Esophagus mucosa (tissue), 1 donor: ENCODE results near the gene TRABD. TPM values are rescaled to one million over a fixed set of nuclear protein-coding genes. Genes with fewer than 3 reads are reported as not detected.
A peak's percentile ranks its signal among the peaks of the same experiment; 100 is the strongest.

Source experiments
- ATAC-seq: fragments of 200-7000 bp; cut with Tn5 transposase; one replicate; pipeline ENCODE4 v1.9.1; 2020
- total RNA-seq: library from RNA; stranded (reverse); gene quantifications from one replicate; pipeline ENCODE4 v1.2.4, GENCODE V29; 2023
- donor health status: DM: yes; HTN: yes; CAD: no.

Gene TRABD
- total RNA-seq, 1 donor from 2014 or later, result 32.6 TPM

DNA sequence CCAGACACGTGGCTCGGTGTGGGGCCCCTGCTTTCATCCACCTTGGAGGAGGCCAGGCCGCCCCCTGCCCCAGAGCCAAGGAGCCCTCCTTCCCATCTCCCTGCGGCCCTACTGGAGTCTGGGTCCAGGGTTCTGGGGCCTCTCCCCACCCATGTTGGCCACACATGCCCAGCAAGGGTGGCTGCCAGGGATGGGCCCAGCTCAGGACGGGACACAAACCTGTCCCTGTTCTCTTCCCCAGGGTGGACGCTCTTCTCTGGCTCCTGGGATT lies 10.6 kb upstream of the TRABD start:
- no peak for ATAC-seq

DNA sequence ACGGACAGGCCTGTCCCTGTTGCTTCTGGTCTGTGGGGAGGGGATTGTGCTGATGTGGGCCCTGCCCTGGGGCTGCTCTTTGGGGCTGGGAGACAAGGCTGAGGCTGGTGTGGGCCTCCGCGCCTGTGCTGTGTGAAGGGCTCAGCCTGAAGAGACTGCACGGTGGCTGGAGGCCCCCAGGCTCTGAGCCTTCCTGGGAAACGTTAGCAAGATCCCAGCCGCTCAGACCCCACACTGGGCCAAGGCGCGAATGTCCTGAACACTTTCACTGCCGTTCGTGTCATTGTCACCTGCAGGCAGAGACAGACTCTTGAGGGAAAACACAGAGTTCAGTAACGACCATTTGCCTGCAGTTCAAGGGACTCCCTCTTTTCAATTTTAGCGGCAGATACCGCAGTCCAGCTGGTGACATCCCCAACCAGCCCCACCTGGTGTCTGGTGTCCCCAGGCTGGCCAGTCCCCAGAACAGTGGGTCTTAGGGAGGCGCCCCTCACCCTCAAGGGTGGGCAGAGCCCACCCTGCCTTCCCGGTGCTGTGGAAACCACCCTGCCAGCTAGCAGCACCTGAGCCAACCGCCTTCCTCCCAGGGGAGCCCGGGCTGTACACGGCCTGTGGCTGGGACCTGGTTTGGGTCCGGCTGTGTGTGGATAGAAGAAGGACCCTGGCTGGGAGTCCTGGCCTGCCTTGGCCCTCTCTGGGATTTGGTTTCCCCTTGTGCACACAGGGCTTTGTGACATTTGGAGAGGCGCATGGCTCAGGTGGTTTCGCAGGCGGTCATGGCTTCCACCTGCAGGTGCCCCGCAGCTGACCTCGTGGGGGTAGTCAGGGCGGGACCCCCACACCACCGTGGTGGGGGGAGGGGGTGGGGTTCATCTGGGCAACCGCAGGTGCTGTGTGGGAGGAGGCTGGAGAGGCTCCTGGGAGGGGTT lies 9.5 kb upstream of the TRABD start:
- ATAC-seq, result no peak

DNA sequence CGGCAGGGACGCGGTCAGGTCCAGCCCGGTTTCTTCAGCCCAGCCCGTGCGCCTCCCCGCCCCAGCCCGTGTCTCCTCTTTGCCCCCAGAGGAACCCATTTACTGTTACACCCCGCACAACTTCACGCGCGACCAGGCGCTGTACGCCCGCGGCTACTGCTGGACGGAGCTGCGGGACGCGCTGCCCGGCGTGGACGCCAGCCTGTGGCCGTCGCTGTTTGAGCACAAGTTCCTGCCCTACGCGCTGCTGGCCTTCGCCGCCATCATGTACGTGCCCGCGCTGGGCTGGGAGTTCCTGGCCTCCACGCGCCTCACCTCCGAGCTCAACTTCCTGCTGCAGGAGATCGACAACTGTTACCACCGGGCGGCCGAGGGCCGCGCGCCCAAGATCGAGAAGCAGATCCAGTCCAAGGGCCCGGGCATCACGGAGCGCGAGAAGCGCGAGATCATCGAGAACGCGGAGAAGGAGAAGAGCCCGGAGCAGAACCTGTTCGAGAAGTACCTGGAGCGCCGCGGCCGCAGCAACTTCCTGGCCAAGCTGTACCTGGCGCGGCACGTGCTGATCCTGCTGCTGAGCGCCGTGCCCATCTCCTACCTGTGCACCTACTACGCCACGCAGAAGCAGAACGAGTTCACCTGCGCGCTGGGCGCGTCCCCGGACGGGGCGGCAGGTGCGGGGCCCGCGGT lies 8.7 kb upstream of the TRABD start:
- ATAC-seq, result no peak

DNA sequence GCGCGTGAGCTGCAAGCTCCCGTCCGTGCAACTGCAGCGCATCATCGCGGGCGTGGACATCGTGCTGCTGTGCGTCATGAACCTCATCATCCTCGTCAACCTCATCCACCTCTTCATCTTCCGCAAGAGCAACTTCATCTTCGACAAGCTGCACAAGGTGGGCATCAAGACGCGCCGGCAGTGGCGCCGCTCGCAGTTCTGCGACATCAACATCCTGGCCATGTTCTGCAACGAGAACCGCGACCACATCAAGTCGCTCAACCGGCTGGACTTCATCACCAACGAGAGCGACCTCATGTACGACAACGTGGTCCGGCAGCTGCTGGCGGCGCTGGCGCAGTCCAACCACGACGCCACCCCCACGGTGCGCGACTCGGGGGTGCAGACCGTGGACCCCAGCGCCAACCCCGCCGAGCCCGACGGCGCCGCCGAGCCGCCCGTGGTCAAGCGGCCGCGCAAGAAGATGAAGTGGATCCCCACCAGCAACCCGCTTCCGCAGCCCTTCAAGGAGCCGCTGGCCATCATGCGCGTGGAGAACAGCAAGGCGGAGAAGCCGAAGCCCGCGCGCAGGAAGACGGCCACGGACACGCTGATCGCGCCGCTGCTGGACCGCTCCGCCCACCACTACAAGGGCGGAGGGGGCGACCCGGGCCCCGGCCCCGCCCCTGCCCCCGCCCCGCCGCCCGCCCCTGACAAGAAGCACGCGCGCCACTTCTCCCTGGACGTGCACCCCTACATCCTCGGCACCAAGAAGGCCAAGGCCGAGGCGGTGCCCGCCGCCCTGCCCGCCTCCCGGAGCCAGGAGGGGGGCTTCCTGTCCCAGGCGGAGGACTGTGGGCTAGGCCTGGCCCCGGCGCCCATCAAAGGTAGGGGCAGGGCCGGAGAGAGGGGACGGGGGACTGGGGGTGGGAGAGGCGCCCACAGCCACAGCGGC lies 7.9 kb upstream of the TRABD start:
- ATAC-seq, result no peak

DNA sequence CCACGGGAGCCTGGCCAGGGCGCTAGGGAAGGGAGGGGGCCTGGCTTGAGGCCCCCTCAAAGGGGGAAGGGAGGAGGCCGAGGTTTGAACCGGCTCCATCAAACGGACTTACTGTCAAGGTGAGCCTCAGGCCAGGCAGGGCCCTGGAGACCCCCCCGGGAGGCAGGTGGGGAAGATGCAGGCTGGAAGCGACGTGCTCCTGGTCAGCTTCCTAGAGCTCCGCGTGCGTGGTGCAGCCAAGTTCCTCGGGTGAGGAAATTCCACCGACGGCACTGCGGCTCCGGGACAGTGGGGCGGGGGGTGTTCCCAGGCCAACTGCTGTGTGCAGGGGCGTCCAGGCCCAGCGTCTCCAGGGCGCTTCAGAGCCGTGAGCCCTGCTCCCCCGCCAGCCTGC lies 7.2 kb upstream of the TRABD start:
- no peak for ATAC-seq

DNA sequence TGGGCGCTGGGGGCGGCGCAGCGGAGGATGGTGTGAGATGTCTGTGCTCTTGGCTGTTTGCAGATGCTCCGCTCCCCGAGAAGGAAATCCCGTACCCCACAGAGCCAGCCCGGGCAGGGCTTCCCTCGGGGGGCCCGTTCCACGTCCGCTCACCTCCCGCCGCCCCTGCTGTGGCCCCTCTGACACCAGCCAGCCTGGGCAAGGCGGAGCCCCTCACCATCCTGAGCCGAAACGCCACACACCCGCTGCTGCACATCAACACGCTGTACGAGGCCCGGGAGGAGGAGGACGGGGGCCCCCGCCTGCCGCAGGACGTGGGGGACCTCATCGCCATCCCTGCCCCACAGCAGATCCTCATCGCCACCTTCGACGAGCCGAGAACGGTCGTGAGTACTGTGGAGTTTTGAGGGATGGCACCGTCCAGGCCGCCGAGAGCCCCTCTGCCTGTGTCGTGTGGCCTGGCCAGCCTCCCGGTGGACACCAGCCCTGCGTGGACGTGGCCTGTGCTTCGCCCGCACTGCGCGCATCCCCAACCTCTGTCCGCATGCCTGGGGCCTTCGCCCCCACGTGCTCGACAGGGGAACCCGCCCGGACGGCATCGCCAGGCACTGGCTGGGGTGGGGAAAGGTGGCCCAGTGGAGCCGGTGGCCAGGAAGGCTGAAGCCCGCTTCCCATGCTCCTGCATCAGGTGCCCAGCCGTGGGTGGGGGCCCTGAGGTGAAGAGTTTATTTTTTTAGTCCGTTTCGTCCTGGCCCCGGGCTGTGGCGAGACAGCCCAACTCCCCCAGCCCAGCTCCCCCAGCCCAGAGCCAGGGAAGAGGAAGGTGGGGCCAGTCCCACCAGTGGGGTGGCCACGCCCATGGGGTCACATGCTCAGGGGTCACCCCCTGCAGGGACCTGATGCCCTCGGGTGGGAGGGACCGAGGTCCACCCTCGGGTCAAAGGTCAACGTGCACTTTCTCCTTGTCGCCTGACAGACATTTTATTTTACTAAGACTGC lies 6.5 kb upstream of the TRABD start:
- no peak for ATAC-seq

DNA sequence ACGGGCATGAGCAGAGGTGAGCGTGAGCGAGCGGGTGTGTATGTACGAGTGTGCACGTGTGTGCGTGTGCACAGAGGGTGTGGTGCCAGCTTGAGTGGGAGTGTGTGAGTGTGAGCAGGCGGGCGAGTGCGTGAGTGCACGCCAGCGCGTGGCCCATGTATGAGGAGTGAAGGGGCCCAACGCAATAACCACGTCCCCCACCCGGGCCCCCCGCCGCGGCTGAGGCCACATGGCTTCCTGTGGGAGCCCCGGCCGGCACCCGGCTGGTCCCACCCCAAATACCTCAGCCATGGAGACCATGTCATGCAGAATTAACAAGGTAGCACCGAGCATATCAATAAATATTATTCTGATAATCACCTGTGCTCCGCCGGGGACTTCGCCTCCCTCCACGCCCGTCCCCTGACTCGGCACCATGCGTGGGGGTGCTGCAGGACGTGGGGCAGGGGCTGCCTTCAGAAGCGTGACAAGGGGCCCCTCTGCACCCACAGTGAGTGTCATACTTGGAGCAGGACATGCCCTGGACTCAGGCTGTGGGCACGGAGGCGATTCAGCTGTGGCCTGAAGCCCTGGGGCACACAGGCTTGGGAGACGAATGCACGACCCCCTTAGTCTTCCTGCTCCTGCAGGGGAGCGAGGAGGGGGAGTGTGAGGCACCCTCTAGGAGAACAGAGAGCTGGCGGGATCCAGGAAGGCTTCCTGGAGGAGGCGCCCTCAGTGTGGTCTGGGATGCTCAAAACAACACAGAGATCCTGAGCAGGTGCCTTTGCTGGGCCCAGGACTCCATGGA lies 5.6 kb upstream of the TRABD start:
- no peak for ATAC-seq

DNA sequence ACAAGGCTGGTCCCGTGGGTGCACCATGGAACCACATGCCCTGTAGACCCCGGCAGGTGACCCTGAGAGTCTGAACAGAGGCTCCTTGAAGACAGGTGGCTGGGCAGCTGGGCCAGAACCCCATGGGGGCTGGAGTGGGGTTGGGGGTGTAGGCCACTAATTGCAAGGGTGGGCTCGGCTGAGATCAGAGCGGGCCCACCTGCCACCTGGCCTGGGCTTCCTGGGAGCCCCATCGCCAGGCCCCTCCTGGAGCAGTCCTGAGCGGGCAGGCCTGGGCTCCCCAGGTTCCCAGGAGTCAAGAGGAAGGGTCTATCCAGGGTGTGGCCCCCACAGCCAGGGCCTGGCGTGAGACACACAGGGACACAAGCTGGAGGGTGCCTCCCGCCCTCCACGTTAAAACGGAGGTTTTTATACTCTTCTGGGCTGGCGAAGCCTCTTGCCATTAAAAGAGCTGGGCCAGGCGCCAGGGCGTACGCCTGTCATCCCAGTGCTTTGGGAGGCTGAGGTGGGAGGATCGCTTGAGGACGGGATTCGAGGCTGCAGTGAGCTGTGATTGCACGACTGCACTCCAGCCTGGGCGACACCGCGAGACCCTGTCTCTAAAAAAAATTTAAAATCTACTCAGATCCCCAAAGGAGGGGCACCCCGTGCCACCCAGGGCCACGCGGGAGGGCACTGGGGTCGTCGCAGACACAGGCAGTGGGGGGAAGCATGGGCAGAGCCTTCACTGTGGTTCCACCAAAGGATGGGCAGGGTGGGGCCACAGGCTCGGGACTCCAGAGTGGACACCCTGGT lies 4.8 kb upstream of the TRABD start:
- ATAC-seq, result no peak

DNA sequence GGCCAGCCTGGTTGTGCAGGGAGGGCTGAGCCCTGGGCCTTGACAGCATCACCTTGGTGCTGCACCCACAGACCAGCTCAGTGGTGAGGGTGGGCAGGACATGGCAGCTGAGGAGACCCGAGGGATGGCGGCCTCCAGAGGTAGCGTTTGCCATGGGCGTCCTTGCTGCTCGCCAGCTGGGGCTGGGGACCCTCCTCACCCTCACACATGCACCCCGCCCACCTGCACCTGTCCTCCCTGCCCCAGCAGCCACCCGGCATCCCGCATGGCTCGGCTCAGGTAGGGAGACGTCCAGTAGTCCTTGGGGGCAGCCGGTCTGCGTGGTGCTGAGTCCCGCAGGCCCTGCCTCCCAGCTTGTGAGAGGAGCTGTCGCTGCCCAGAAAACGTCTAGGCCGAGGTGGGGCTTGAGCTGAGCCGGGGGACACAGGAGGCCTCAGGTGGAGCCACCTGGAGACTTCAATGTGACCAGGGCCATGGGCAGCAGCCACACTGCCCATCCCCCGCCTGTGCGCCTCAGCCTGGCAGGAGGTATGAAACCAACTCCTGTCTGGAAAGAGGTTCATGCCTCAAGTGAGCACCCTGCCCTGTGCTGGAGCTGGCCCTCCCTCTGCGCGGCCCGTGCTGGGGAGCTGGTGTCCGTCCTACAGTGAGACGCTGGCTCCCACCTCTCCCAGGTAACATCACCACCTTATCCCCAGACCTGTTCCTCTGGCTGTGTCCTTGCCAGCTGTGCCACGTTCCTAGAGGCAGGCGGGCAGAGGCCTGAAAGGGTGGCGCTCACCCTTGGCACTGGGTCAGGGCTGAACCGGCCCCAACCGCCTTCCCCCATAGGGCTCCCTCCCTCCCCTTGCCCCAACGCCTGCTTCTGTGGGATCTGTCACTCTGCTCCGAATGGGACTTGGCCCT lies 3.3 kb upstream of the TRABD start:
- ATAC-seq, result peak; percentile 50

DNA sequence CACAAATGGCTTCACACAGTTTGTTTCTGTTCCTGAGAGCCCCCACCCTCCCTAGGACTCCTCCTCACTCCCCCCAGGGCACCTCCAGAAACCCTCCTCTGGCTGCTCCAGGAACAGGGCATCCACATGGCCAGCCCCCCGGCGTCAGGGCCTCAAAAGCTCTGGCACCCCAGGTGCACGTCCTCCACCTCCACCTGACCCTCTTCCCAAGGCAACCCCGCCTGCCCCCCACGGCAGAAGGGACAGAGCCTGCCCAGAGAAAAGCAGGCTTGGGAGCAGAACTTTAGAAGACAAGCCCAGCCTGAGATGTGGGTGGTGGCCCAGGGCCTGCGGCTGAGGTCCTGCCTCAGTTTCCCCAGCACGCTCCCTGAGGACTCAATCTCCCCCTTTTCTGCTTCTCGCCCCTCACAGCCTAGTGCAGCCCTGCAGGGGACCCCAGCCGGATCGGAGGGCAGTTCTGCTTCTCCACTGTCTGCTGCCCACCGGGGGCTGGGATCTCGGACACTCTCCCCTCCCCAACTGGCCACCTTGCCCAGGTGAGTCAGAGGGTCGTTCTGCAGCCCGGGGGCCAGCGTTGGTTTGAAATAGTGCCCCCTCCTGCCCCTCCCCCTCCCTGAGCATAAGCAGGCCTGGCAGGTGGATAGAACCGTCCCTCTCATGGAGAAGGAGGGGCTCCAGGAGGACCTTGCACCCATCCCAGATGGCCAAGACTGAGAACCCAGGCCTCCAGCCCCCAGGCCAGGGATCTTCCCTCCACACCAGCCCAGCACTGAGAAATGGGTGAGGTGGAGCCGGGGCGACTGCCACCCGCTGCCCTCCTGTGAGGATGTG lies 2.4 kb upstream of the TRABD start:
- no peak for ATAC-seq

DNA sequence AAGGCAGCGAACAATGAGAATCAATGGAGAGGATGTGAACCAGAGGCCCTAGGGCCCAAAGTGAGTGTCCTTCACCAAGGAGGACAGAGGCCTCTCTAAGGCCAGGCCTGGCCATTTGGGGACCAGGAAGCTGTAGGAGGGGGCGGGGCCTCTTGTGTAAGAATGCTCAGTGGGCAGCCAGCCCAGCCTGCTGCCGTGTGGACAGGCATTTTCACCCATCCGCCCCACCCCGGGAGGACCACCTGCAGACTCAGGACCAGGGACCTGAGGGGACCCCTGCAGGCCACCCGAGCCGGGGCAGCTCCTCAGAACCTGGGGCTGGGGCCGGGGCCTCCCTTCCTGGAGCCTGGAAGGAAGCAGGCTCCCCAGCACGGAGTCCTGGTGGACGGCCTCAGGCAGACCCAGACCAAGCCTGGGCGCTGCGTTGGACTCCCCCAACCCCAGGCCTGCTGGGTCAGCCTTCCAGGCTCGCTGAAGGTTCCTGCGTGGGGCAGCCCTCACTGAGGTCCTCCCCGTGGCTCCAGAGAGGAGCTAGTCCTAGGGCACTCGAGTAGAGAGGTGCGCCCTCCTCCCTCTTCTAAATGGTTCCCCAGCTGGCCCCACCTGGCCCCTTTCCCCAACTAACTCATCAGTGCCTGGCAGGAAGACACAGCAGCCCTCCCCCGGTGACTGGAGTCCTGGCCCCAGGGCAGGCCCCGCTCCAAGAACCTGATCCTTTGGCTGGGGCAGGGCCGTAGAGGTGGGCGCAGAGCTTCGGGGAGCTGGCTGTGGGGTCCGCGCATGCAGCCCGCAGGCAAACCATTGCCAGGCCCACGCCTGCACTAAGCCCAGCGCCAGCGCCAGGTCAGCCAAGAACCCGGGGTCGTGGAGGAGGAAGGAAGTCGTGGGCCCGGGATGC lies 1.5 kb upstream of the TRABD start:
- no peak for ATAC-seq

DNA sequence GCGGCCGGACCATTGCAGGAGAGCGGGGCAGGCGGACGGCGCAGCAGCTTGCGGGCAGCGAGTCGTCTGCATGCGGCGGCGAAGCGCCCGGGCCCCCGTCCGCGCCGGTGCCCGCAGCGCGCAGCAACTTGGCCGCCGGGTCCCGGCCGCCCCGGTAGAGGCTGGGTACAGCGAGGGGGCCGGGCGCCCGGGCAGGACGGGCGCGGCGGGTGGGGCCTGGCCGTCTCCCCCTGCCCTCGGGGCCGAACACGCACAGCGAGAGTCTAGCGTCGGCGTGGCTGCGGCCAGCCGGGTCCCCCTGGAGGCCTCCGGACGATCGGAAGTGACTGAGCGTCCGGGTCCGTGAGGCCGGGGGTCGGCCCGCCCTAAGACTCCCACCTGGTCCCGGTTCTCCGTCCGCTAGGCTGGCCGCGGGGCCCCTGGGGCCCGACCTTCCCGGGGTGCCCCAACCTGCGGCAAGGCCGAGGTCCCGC lies 775 bp upstream of the TRABD start:
- no peak for ATAC-seq

DNA sequence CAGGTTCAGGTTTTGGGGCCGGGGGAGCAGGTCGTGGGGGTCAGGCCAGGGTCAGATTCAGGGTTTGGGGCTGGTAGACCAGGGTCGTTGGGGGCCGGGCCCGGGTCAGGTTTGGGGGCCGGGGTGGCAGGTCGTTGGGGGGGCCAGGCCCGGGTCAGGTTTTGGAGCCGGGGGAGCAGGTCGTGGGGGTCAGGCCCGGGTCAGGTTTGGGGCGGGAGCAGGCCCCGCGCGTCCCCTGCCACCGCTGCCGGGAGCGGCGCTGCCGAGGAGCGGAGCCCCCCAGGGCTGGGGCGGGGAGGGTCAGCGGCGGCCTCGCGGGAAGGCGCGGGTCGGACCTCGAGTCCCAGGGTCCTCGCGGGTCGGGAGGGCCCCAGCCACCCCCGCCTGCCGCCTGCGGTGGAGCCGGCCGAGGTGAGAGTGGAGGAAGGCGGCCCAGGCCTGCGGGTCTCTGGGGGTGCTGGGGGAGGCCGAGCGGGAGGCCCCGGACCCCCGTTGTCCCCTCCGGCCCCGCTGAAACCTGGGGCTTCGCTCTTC lies 535 bp downstream of the TRABD start:
- ATAC-seq, result no peak

DNA sequence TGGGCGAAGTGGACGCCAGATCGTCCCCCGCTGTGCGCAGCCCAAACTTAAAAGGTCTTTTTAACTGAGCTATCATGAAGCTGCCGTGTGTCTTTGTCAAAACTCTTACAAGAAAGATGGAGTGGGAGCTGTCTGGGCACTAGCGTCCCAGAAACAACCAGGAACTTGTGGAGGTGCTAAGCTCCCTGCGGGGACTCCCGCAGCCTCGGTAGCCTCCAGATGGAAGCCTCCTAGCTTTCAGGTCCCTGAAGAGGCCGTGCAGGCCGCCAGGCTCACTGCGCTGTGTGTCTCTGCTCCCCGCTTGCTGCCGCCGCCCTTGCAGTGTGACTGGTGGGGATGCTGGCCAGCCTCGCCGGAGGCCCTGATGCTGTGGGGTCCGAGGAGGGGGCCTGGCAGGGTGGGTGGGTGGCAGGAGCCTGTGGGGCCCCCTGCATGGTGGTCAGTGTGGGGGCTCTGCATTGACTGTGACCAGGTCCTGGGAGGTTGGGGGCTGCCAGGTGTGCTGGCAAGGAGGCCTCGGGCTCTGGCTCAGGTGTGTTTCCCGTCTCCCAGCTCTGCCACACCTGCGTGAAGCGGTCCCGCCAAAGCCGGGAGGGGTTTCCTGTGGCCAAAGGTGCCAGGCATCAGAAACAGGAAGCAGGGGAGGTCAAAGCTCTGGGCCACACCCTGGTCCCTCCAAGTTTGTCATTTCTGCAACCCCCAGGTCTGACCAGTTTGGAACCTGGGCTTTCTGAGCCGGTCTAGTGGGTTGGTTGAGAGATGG lies 1.2 kb downstream of the TRABD start:
- ATAC-seq, result peak; percentile 1

DNA sequence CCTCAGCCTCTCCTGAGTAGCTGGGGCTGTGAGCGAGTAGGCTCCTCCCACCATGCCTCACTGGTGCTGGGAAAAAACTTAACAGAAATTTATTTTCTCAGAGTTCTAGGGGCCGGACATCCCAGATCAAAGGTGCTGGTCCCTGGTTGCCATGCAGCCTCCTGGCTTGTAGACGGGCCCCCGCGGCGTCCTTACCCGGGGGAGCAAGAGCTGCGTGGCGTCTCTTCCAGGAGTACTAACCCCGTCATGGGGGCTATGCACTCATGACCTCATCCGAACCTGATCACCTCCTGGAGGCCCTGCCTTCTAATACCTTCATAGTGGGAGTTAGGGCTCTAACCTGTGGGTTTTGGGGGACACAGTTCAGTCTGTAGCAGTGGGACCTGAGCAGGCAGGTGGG lies 2.6 kb downstream of the TRABD start:
- ATAC-seq, result no peak
